GM18873 (cell line): ENCODE results near the gene DSTYK.

Experiments
- ATAC-seq: cut with Tn5 transposase; IDR thresholded peaks from one replicate; pipeline ENCODE4 v1.9.1; 2021; ENCODE audit warnings: mild to moderate bottlenecking, moderate library complexity, moderate number of reproducible peaks; ENCODE audit not compliant: unreplicated experiment, low FRiP score

Gene DSTYK

DNA sequence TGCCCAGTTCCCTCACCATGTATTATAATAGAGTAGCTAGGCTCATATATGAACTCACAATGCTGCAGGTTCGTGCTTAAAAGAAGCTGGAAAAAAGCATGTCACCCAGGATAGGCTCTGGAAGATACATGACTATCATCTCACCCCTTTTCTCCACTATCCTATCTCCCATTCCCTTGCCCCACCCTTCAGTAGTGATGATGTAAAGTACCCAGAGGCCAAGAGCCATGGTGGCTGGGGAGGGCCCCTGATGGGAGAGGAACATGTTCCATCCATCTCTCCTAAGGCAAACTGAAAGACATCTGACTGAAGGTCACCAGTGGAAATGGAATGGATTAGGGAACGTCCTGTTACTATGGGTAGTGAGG is 69.4 kb downstream of the DSTYK start:
- ATAC-seq = no peak

DNA sequence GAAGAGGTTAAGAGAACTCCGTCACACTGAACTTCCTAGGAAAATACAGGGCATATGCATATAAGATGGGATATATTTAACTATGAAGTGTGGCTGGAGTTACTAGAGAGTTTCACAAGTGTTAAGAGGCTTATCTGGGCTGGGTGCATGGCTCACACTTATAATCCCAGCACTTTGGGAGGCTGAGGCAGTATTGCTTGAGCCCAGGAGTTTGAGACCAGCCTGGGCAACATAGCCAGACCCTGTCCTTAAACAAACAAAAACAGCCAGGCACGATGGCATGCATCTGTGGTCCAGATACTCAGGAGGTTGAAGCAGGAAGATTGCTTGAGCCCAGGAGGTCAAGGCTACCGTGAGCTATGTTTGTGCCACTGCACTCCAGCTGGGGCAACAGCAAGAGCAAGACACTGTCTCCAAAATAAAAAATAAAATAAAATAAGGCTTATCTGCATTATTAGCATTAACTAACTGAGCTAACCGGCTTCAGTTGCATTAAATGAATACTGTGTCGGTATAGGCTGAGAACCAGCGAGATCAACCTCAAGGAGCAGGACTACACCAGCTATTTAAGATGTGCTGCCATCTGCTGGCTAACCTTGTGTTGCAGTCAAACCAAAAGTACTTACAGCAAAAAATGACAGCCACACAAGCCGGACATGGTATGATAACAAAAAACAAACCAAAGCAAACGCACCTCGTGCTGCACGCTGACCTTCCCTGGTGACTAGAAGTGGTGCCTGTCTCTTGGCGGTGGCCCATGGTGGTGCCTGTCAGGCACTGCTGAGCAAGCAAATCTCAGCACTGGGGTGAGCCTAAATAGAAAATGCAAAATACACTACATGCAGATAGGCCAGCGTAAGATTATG is 70.0 kb downstream of the DSTYK start:
- ATAC-seq = no peak

GRCh38 chr1:205140113-205140512 is 71.4 kb downstream of the DSTYK start:
- ATAC-seq = no peak

GRCh38 chr1:205137901-205138300 is 73.6 kb downstream of the DSTYK start:
- no peak for ATAC-seq

GRCh38 chr1:205133287-205133686 is 78.2 kb downstream of the DSTYK start:
- ATAC-seq = no peak

GRCh38 chr1:205129447-205130029 is 82.0 kb downstream of the DSTYK start:
- no peak for ATAC-seq

GRCh38 chr1:205128050-205128449 is 83.5 kb downstream of the DSTYK start:
- ATAC-seq = no peak

GRCh38 chr1:205127646-205128045 is 83.9 kb downstream of the DSTYK start:
- ATAC-seq = no peak

DNA sequence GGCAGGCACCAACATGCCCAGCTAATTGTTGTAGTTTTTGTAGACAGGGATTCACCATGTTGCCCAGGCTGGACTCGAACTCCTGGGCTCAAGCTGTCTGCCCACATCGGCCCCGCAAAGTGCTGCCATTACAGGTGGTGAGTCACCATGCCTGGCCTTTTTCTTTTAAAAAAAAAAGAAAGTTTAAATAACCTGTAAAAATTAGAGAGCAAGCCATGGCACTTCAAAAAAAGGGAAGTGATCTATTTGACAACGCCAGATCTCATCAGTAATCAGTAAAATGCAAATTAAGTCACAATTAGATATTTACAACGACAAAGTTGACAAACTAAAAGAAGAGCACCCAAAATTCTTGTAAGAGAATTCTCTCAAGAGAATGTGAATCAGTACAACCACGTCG is 86.8 kb downstream of the DSTYK start:
- no peak for ATAC-seq

DNA sequence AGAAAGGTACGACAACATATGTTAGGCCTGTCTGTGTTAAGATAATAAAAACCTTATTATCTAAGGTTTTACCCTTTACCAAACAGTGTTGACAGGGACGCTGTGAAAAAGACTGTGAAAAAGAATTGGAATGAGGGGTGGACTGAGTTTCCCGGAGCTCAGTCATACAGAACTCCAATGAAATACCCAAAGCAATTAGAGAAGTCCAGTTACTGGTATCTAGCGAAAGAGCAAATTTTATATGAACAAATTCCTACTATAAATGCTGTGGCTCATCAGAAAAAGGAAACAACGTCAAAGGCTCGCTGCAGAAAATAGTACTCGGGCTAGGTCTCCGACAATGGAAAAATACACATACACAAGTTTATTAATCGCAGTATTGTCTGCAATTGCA is 89.0 kb downstream of the DSTYK start:
- ATAC-seq = peak; percentile 16

DNA sequence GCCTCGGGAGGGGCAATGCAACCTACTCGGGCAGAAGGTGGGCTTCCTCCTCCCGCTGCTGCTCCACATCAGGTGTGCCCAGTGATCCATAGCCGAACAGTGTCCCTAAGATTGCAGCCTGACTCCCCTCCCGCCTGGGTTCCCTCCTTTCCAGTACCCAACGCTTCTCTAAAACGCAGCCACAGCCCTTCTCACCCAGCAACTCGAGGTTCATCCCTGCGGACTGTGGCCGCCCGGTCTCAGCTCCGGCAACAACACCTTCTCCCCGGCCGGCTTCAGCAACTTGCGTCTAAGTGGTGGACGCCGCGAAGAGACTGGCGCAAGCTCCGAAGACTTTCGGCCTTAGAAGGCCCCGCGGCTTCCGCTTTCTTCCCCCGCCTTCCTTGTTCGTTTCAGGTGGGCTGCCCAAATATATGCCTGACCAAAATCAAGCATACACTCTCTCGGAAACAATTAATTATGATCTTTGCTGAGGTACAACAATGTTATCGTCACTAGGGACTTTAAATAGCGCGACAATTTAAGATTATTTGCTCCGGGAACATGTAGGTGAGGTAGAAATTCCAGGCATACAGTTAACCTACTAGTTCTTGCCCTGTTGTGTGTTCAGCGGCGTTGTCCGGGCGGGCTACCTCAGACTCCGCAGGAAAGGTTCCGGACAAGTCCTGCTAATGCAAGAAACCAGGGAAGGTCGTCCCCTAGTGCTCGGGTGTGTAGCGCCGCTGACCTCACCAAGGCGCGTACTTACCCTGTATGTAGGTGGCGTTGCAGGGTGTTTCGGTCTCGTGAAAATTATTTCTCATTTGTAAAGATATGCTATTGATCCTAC is 89.6 kb downstream of the DSTYK start, which contains the start of gene RBBP5:
Gene RBBP5, minus strand, starts transcription at position 319 of the 829 bp plus-strand sequence. Its CDS starts 105 bp downstream, at position 214.
- peak; percentile 85 for ATAC-seq

GRCh38 chr1:205118752-205119151 is 92.8 kb downstream of the DSTYK start:
- no peak for ATAC-seq

DNA sequence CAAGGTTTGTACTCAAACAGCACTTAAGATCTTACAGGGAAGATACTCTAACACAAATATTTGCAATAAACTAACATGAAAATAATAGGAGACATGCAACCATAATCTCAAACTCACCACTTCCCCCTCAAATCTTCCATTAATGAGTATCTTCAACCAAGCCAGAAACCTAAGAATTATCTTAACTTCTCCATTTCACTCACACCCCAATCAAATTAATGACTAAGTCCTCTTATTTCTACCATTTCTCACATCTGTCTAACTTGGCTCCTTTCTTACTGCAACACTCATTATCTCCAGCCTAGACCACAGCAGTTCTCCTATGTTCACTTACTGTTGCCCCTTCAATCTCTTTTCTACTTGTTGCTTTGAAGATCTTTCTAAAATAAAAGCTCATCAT is 100.1 kb downstream of the DSTYK start:
- ATAC-seq = no peak

- ATAC-seq = no peak
Measured at GRCh38 chr1:205109711-205110110, 101.8 kb downstream of the DSTYK start.

- no peak for ATAC-seq
Measured at GRCh38 chr1:205109269-205109668, 102.2 kb downstream of the DSTYK start.

- ATAC-seq = no peak
Measured at GRCh38 chr1:205108464-205108863, 103.0 kb downstream of the DSTYK start.

- ATAC-seq = no peak
Measured at GRCh38 chr1:205107327-205107726, 104.2 kb downstream of the DSTYK start.

DNA sequence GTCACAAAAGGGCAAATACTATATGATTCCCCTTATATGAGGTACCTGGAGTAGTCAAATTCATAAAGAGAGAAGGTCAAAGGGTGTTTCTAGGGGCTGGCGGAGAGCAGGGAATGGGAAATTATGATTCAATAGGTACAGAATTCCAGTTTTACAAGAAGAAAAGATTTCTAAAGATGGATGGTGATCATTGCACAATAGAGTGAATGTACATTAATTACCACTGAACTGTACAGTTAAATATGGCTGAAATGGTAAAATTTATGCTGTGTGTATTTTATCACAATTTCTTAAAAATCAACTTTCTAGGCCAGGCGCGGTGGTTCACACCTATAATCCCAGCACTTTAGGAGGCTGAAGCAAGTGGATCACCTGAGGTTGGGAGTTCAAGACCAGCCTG is 109.1 kb downstream of the DSTYK start:
- ATAC-seq = no peak

GRCh38 chr1:205098242-205098641 is 113.3 kb downstream of the DSTYK start:
- ATAC-seq = no peak

GRCh38 chr1:205095422-205095821 is 116.1 kb downstream of the DSTYK start:
- no peak for ATAC-seq
